ENCODE data around the gene TMEM144.

GRCh38 chr4:158182736-158183135 lies 27.6 kb upstream of the TMEM144 start:
- no peak for TF ChIP-seq POLR2A (IDR thresholded peaks at IDR 0.05; ENCODE audit: low read length)
- TF ChIP-seq GATA1 (IDR thresholded peaks at IDR 0.05; ENCODE audit: low read depth, low read length), result no peak
